ENCODE results near the gene WASF3.

DNA sequence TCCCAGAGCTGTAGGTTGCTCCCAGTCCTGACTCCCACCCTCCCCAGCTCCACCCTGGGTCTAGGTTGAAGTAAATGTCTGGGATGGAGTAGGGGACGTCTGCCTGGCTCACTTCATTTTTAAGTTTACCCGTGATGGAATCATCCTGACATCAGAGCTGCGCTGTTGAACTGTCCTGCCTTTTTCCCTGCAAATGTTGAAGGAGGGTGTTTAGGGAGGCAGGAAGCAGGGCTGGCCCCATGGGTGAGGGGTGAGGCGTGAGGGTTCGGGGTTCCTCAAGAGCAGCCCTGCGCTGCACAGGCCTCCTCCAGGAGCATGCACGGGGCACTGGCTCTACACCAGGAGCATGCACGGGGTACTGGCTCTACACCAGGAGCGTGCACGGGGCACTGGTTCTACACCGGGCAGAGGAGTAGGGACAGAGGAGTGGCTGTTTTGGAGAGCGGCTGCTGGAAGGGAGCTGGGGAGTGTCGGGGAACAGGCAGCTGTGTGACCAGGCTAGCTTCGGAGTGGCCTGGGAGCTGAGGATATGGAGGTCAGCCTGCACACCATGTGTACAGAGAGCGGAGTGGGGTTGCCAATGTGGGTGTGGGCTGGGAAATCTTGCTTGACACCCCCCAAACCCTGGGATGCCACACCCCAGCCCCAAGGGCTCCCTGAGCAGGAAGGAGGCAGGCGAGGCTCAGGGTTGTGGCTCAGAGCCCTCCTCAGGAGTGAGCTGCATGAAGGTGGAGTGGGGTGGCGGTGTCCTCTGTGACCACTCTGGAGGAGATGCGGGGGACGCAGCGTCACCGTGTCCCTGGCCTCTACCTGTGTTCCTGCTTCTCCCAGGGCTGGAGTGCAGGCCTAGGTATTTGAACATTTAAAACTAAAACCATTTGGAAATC, 139.8 kb downstream of the WASF3 start:
- TF ChIP-seq EP300 (IDR thresholded peaks at IDR 0.05; ENCODE audit: low read depth) = no peak
- no peak for TF ChIP-seq POLR2A (IDR thresholded peaks at IDR 0.05)
- TF ChIP-seq, protein P1, sequence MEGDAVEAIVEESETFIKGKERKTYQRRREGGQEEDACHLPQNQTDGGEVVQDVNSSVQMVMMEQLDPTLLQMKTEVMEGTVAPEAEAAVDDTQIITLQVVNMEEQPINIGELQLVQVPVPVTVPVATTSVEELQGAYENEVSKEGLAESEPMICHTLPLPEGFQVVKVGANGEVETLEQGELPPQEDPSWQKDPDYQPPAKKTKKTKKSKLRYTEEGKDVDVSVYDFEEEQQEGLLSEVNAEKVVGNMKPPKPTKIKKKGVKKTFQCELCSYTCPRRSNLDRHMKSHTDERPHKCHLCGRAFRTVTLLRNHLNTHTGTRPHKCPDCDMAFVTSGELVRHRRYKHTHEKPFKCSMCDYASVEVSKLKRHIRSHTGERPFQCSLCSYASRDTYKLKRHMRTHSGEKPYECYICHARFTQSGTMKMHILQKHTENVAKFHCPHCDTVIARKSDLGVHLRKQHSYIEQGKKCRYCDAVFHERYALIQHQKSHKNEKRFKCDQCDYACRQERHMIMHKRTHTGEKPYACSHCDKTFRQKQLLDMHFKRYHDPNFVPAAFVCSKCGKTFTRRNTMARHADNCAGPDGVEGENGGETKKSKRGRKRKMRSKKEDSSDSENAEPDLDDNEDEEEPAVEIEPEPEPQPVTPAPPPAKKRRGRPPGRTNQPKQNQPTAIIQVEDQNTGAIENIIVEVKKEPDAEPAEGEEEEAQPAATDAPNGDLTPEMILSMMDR (IDR thresholded peaks at IDR 0.05) = no peak

All from transverse colon (tissue), 3 donors.